GM06990 (cell line): Measurements from ENCODE around the gene NPHP4.

Source experiments
- DNase-seq: peaks from one replicate; pipeline ENCODE4 v3.0.0-alpha.2; 2011; ENCODE audit not compliant: insufficient read length; ENCODE audit errors: extremely low read depth
- H3K27me3 ChIP-seq: replicated peaks from 2 replicates; pipeline ENCODE4 v1.6.0; 2011; ENCODE audit warnings: low read length; ENCODE audit not compliant: control insufficient read depth, insufficient read depth
- H3K36me3 ChIP-seq: 2 replicates; pipeline ENCODE4 v1.5.1; 2011; ENCODE audit warnings: low read length; ENCODE audit not compliant: control insufficient read depth, insufficient read depth
- H3K4me3 ChIP-seq: replicated peaks from 2 replicates; pipeline ENCODE4 v1.5.1; 2011; ENCODE audit warnings: low read depth, mild to moderate bottlenecking, control low read depth, low read length
- CTCF ChIP-seq: IDR thresholded peaks from 2 replicates; pipeline ENCODE4 v1.5.1; 2011; ENCODE audit warnings: low read length, control low read depth, mild to moderate bottlenecking, inconsistent platforms; ENCODE audit not compliant: insufficient read depth, poor library complexity, severe bottlenecking

The NPHP4 gene

DNA sequence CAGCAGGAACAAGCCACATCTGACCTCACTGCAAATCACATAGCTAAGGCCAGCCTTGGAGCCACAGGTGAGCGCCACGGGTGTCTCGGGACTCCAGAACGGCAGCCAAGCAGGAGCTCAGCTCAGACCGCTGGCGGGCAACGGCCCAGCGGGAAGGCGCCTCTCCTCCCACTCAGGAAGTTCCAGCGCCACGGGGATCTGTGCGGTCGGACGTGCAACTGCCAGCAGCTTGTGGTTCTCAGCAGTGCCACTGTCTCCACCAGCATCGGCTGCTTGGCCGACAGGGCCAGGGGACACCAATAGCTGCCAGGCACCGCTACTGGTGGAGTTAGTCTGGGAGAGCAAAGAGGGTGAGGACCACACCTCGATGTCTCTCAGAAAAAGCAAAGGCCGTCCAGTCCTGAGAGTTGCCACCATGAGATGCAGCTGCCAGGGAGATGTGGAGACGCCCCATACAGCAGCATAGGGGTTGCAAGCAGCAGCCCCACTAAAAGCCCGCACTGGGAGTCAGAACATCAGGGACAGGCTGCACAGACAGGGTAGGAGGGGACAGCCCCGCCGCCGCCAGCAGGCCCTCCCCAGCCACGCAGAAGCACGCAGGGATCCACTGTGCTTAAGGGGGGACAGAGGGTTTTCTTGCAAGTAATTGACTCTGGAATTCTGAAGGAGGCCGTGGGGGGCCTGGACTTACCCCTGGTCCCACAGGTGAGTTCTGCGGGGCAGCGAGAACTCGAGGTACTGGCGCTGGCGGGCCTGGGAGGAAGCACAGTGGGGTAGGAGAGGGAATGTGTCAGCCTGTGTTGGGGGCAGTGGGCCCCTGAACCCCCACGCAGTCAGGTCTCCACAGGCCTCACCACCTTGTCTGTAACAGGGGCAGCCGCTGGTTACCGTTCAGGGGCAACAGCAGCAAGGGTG is 83.5 kb downstream of the NPHP4 start:
- no peaks in the 10 kb centered on the region for H3K27me3 ChIP-seq
- no peak for DNase-seq
- no peaks in the 10 kb centered on the region; the same call in none of the 2 replicates for H3K36me3 ChIP-seq
- H3K4me3 ChIP-seq, result no peak overlapping the region
- TF ChIP-seq CTCF, result no peak

DNA sequence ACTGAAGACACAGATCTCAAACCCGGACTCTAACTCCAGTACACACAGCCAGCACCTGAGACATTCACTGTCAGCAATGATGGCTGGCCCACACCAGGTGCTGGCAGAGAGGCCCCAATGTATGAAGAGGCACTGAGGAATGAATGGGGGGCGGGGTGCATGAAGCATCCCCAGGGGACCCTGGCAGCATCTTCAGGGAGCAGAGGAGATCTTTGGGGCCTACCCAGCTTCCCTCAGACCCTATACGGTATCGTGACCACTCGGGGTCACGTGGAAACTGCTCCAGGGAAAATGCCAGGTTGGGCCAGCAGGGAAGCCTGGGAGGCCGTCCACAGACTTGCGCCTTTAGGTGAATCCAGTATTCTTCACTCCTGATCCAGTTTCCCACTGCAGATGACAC is 84.3 kb downstream of the NPHP4 start:
- no peak overlapping the region for H3K4me3 ChIP-seq
- DNase-seq, result no peak
- no peak for TF ChIP-seq CTCF

DNA sequence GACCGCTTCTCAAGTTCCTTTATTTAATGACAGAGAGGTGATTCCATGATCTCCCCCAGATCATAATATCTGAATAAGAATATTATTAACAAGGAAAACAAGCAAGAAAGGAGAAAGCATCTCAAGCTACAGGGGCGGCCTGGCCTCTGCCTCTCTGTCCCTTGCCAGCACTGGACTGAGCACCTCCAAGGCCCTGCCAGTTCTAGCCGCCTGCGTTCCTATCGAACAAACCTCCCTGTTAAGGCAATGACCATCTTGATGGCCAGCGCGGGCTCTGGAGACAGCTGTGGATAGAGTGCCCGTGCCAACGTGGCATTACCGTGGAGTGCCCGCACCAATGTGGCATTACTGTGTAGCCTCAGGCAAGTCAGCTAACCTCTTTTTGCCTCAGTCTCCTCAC is 84.8 kb downstream of the NPHP4 start:
- Histone ChIP-seq H3K4me3 (no peak overlapping the region), H3K36me3 (no peaks in the 10 kb centered on the region; the same call in none of the 2 replicates), H3K27me3 (no peaks in the 10 kb centered on the region)
- no peak for TF ChIP-seq CTCF
- DNase-seq, result no peak

More for the DNA sequence above, 84.3 kb downstream of the NPHP4 start:
- Histone ChIP-seq H3K27me3 (no peaks in the 10 kb centered on the region), H3K36me3 (no peaks in the 10 kb centered on the region; the same call in none of the 2 replicates)

DNA sequence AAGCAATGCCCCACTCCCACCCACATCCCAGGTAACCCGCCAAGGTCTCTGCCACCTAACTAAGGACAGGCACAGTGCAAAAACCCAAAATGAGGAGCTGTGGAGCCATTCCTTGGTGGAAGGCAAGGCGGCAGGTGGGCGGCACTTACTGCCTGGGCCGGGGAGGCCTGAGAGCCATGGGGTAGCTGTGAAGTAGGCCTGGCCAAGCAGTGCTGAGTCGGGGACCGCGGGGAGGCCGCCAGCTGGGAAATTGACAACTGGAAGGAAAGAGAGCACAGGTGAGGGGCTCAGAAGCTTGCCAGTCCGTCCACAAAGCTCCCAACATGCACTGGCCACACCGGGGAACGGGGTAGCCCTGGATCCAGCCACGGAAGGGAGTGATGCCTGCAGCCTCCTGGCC is 85.3 kb downstream of the NPHP4 start:
- no peaks in the 10 kb centered on the region for H3K27me3 ChIP-seq
- no peak overlapping the region for H3K4me3 ChIP-seq
- no peak for DNase-seq
- no peaks in the 10 kb centered on the region; the same call in none of the 2 replicates for H3K36me3 ChIP-seq
- no peak for TF ChIP-seq CTCF

DNA sequence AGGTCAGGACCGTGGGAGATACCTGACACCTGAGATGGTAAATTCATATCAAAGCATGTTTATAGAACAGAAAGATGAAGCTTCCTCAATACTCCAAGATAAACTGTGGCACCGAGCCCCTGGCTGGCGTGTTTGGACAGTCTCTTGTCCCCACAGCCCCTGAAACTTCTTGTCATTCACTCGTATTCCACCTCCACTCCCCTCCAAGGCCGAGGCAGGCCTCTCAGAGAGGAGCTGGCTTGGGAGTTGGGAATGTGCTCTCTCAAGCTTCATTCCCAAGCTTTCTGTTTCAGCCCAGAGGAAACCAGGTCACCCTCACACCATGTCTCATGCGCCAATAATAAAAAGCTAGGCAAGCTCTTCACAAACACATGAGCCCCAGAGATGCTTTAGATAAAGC is 86.1 kb downstream of the NPHP4 start:
- Histone ChIP-seq H3K4me3 (no peak overlapping the region), H3K36me3 (no peaks in the 10 kb centered on the region; the same call in none of the 2 replicates), H3K27me3 (no peaks in the 10 kb centered on the region)
- no peak for DNase-seq
- TF ChIP-seq CTCF, result no peak

DNA sequence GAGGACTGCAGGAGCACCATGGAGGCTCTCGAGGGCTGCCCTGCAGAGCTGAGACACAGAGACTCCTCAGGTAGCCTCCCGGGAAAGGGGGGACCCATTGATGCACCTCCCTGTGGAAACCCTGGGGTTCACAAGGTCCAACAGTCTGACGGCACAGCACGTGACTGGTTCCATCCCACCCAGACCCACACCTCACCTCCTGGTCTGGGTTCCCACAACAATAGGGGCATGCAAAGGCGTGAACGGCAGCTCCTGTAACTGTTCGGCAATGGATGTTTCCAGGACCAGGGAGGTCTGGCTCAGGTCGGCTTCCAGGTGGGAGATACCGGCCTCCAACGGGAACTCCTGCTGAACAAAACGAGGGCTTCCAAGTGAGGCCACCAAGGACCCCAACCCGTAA is 86.8 kb downstream of the NPHP4 start:
- H3K4me3 ChIP-seq, result no peak overlapping the region
- no peaks in the 10 kb centered on the region for H3K27me3 ChIP-seq
- no peak for DNase-seq
- no peak for TF ChIP-seq CTCF
- no peaks in the 10 kb centered on the region; the same call in none of the 2 replicates for H3K36me3 ChIP-seq
